ENCODE data around the gene COL19A1.

GRCh38 chr6:70180901-70181599 lies 314.7 kb downstream of the COL19A1 start:
- TF ChIP-seq, protein P1, sequence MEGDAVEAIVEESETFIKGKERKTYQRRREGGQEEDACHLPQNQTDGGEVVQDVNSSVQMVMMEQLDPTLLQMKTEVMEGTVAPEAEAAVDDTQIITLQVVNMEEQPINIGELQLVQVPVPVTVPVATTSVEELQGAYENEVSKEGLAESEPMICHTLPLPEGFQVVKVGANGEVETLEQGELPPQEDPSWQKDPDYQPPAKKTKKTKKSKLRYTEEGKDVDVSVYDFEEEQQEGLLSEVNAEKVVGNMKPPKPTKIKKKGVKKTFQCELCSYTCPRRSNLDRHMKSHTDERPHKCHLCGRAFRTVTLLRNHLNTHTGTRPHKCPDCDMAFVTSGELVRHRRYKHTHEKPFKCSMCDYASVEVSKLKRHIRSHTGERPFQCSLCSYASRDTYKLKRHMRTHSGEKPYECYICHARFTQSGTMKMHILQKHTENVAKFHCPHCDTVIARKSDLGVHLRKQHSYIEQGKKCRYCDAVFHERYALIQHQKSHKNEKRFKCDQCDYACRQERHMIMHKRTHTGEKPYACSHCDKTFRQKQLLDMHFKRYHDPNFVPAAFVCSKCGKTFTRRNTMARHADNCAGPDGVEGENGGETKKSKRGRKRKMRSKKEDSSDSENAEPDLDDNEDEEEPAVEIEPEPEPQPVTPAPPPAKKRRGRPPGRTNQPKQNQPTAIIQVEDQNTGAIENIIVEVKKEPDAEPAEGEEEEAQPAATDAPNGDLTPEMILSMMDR (conservative IDR thresholded peaks at IDR 0.05; ENCODE audit: low read length), result no peak
- no peak for TF ChIP-seq EZH2phosphoT487 (IDR thresholded peaks at IDR 0.05; ENCODE audit: borderline replicate concordance)

Data from Loucy (cell line).